Endothelial cell (in vitro differentiated cells): ENCODE measurements around the gene TRPM1. TPM values are rescaled to one million over a fixed set of nuclear protein-coding genes. Genes with fewer than 3 reads are reported as not detected.

ENCODE experiments used
- DNase-seq: peaks from one replicate; pipeline ENCODE4 v3.0.0; 2021; ENCODE audit warnings: low spot score
- H3K27ac Mint-ChIP-seq: one replicate; pipeline ENCODE4 v1.8.0; 2021; ENCODE audit warnings: mixed read lengths, inconsistent platforms; ENCODE audit not compliant: unreplicated experiment
- H3K27me3 Mint-ChIP-seq: one replicate; pipeline ENCODE4 v1.8.0; 2021; ENCODE audit warnings: mild to moderate bottlenecking, moderate library complexity, mixed read lengths, inconsistent platforms; ENCODE audit not compliant: unreplicated experiment
- H3K36me3 Mint-ChIP-seq: one replicate; pipeline ENCODE4 v1.8.0; 2021; ENCODE audit warnings: mild to moderate bottlenecking, low read depth, mixed read lengths, inconsistent platforms; ENCODE audit not compliant: unreplicated experiment
- H3K4me1 Mint-ChIP-seq: one replicate; pipeline ENCODE4 v1.8.0; 2021; ENCODE audit warnings: mild to moderate bottlenecking, mixed read lengths, inconsistent platforms; ENCODE audit not compliant: unreplicated experiment
- H3K4me3 Mint-ChIP-seq: one replicate; pipeline ENCODE4 v1.8.0; 2021; ENCODE audit warnings: mild to moderate bottlenecking, mixed read lengths, inconsistent platforms; ENCODE audit not compliant: unreplicated experiment
- H3K9me3 Mint-ChIP-seq: one replicate; pipeline ENCODE4 v1.8.0; 2021; ENCODE audit warnings: mixed read lengths, inconsistent platforms; ENCODE audit not compliant: unreplicated experiment
- CTCF ChIP-seq: fragments of 200-600 bp; sonication (generic); IDR thresholded peaks from one replicate; pipeline ENCODE4 v1.5.0; 2021; ENCODE audit warnings: antibody characterized with exemption; ENCODE audit not compliant: unreplicated experiment
- long read RNA-seq: library from polyadenylated mRNA; unstranded; transcript quantifications from one replicate; pipeline ENCODE4 v2.0.0, GENCODE V29; 2020; ENCODE audit not compliant: unreplicated experiment
- total RNA-seq: library from RNA; stranded (reverse); fragmentation: NEBNext Ultra II Directional; extraction: Animal tissue kit (Norgen Biotek cat#: 25700); gene quantifications from one replicate; pipeline ENCODE4 v1.2.1, GENCODE V29; 2021; ENCODE audit not compliant: unreplicated experiment

The TRPM1 gene
- not detected for total RNA-seq
- long read RNA-seq = 0 reads

GRCh38 chr15:31101262-31102038 lies at the start of gene TRPM1:
Gene TRPM1, minus strand, starts transcription at chr15:31101725. Its CDS starts 20,370 bp downstream, at chr15:31081355.
- Mint-ChIP-seq H3K9me3 (no peaks in the 10 kb centered on the region), H3K4me1 (no peaks in the 10 kb centered on the region), H3K27me3 (peaks cover 2% of the 10 kb centered on the region), H3K36me3 (no peaks in the 10 kb centered on the region), H3K4me3 (no peak within 1 kb of the TSS), H3K27ac (no peak within 1 kb of the TSS)
- DNase-seq = no peak
- no peak for TF ChIP-seq CTCF

DNA sequence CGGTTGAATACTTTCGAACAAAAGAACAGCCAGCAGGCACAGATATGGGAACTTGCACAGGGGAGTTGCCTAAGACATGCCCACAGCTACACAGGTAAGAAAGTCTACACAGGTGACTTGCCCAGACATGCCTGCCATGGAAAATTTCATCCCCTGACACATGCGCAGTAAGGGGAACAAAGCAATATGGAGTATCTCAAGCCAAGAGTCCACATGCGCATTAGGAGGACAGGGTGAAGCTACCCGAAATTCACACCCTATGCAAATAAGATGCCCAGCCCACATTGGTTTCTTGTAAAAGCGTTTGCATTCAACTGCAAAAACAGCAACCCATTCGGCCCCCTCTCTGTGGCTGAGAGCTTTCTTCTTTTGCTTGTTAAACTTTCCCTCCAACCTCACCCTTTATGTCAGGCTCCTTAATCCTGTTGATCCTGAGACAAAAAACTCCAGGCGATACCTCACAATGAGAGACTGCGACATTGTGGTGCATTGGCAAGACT lies 49.3 kb upstream of the TRPM1 start:
- no peak for DNase-seq
- Mint-ChIP-seq H3K27ac (no peak overlapping the region), H3K27me3 (peaks cover 4% of the 10 kb centered on the region), H3K4me3 (no peak overlapping the region), H3K4me1 (no peaks in the 10 kb centered on the region), H3K36me3 (no peaks in the 10 kb centered on the region), H3K9me3 (no peaks in the 10 kb centered on the region)
- TF ChIP-seq CTCF = no peak

DNA sequence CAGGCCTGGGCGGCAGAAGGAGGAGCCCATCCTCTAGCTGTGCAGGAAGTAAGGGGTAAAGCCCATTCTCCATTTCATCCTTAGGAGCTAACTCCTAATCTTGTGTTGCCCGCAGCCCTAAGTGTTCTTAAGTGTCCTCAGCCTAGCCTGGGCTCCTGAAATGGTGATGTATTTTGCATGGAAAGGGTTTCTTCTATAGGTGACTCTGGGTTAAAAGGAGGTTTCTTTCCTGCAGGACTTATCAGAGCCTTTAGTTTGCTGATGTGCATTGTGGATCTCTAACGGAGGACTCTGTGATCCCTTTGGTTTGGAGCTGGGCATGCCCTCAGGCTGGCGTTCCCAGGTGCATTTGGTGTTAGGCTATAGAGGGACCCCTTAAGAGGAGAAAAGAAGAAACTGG lies 48.5 kb upstream of the TRPM1 start:
- H3K27me3 Mint-ChIP-seq = peaks cover 4% of the 10 kb centered on the region
- H3K36me3 Mint-ChIP-seq = no peaks in the 10 kb centered on the region
- H3K27ac Mint-ChIP-seq = no peak overlapping the region
- H3K9me3 Mint-ChIP-seq = no peaks in the 10 kb centered on the region
- H3K4me1 Mint-ChIP-seq = no peaks in the 10 kb centered on the region
- no peak for DNase-seq
- no peak for TF ChIP-seq CTCF
- no peak overlapping the region for H3K4me3 Mint-ChIP-seq

DNA sequence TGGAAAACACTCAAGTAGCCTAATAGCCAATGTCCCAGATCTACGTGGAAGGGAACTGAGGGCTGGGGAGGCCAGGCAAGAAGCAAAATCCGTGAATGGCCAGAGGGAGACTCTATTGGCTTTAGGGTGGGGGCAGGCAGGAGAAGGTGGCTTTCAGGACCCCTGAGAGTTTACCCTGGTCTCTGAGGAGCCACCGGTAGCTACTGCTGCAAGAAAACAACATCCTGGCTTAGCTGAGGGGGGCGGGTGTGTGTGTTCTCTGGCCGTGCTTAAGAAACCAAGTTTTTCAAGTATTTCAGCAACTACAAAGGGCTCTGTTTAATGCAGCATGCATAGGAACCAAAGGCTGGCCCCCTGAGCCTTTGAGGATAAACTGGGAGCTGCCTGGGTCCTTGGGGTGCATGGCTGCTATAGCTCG lies 47.6 kb upstream of the TRPM1 start:
- no peak overlapping the region for H3K27ac Mint-ChIP-seq
- no peaks in the 10 kb centered on the region for H3K4me1 Mint-ChIP-seq
- no peak for TF ChIP-seq CTCF
- H3K9me3 Mint-ChIP-seq = no peaks in the 10 kb centered on the region
- no peak for DNase-seq
- no peaks in the 10 kb centered on the region for H3K36me3 Mint-ChIP-seq
- peaks cover 4% of the 10 kb centered on the region for H3K27me3 Mint-ChIP-seq
- no peak overlapping the region for H3K4me3 Mint-ChIP-seq
